HG03045 (cell line): ENCODE results near the gene OSBP.
A peak's percentile ranks its signal among the peaks of the same experiment; 100 is the strongest.

ENCODE experiments used
- ATAC-seq: cut with Tn5 transposase; IDR thresholded peaks from one replicate; pipeline ENCODE4 v1.9.1; 2021; ENCODE audit warnings: mild to moderate bottlenecking, moderate library complexity; ENCODE audit not compliant: unreplicated experiment

The OSBP gene

GRCh38 chr11:59607703-59608454, 7.7 kb downstream of the OSBP start:
- no peak for ATAC-seq

- no peak for ATAC-seq
Observed at GRCh38 chr11:59602432-59602831, 13.1 kb downstream of the OSBP start.

GRCh38 chr11:59601788-59602187, 13.8 kb downstream of the OSBP start:
- no peak for ATAC-seq

GRCh38 chr11:59600636-59601035, 14.9 kb downstream of the OSBP start:
- ATAC-seq: no peak

- ATAC-seq: no peak
Observed at GRCh38 chr11:59600234-59600633, 15.3 kb downstream of the OSBP start.

- ATAC-seq: no peak
Observed at GRCh38 chr11:59598961-59599360, 16.6 kb downstream of the OSBP start.

- ATAC-seq: no peak
Observed at GRCh38 chr11:59584294-59584693, 31.3 kb downstream of the OSBP start.

- ATAC-seq: no peak
Observed at GRCh38 chr11:59582006-59582405, 33.6 kb downstream of the OSBP start.

GRCh38 chr11:59578369-59578768, 37.2 kb downstream of the OSBP start:
- ATAC-seq: no peak

- no peak for ATAC-seq
Observed at GRCh38 chr11:59575505-59575904, 40.1 kb downstream of the OSBP start.

- no peak for ATAC-seq
Observed at GRCh38 chr11:59574932-59575502, 40.6 kb downstream of the OSBP start.

- no peak for ATAC-seq
Observed at GRCh38 chr11:59574467-59574866, 41.1 kb downstream of the OSBP start.

- no peak for ATAC-seq
Observed at GRCh38 chr11:59573216-59573615, 42.4 kb downstream of the OSBP start.

GRCh38 chr11:59572091-59572490, 43.5 kb downstream of the OSBP start:
- no peak for ATAC-seq

GRCh38 chr11:59562292-59562691, 53.3 kb downstream of the OSBP start:
- no peak for ATAC-seq

GRCh38 chr11:59560702-59561473, 54.7 kb downstream of the OSBP start:
- peak; percentile 43 for ATAC-seq

- peak; percentile 38 for ATAC-seq
Observed at GRCh38 chr11:59560290-59560701, 55.3 kb downstream of the OSBP start.

- ATAC-seq: peak; percentile 7
Observed at GRCh38 chr11:59559886-59560285, 55.7 kb downstream of the OSBP start.

GRCh38 chr11:59558270-59558643, 57.3 kb downstream of the OSBP start:
- ATAC-seq: no peak

- ATAC-seq: peak; percentile 3
Observed at GRCh38 chr11:59556917-59557348, 58.6 kb downstream of the OSBP start.

GRCh38 chr11:59556115-59556916, 59.3 kb downstream of the OSBP start:
- ATAC-seq: peak; percentile 31
